Measurements from ENCODE around the gene S100P. TPM values are rescaled to one million over a fixed set of nuclear protein-coding genes. Genes with fewer than 3 reads are reported as not detected.

S100P gene
- total RNA-seq, 4 donors from 2014 or later: 1.5 to 3.3 TPM; not detected in 2

- DNase-seq: no peak
- no peak overlapping the region for H3K4me3 ChIP-seq
- H3K27me3 ChIP-seq: no peaks in the 10 kb centered on the region
- H3K27ac ChIP-seq: no peak overlapping the region
- peaks cover 0 to 39% (median 6%) of the 10 kb centered on the region in 4 donors for H3K4me1 ChIP-seq
- H3K9me3 ChIP-seq: no peaks in the 10 kb centered on the region
- no peaks in the 10 kb centered on the region for H3K36me3 ChIP-seq
- no peak for TF ChIP-seq CTCF (IDR thresholded peaks at IDR 0.05)
Observed at GRCh38 chr4:6692806-6693205, 872 bp upstream of the S100P start.

- no peaks in the 10 kb centered on the region for H3K9me3 ChIP-seq
- peak overlapping the region; percentile 9 to 67 (median 17) for H3K27ac ChIP-seq
- peak in 1 of 3 donors; percentile 40 for DNase-seq
- no peaks in the 10 kb centered on the region for H3K36me3 ChIP-seq
- TF ChIP-seq CTCF (IDR thresholded peaks at IDR 0.05) (no peak), POLR2A (IDR thresholded peaks at IDR 0.05) (no peak)
- peak overlapping the region in 1 of 4 donors; percentile 3 for H3K4me3 ChIP-seq
- no peaks in the 10 kb centered on the region for H3K27me3 ChIP-seq
- H3K4me1 ChIP-seq: peaks cover 0 to 36% (median 6%) of the 10 kb centered on the region in 4 donors
Observed at GRCh38 chr4:6694177-6694901, 661 bp downstream of the S100P start.

- TF ChIP-seq CTCF (IDR thresholded peaks at IDR 0.05) (peak in 1 of 6 experiments; percentile 9), POLR2A (IDR thresholded peaks at IDR 0.05) (no peak)
- Histone ChIP-seq H3K27me3 (no peaks in the 10 kb centered on the region), H3K4me1 (peaks cover 0 to 30% (median 4%) of the 10 kb centered on the region in 4 donors), H3K27ac (peak overlapping the region; percentile 53 to 70 (median 68)), H3K4me3 (no peak overlapping the region), H3K9me3 (no peaks in the 10 kb centered on the region), H3K36me3 (peaks cover 0 to 3% (median 0%) of the 10 kb centered on the region in 3 donors)
- DNase-seq: peak; percentile 64 to 77 (median 76)
Observed at GRCh38 chr4:6695660-6696610, 2.3 kb downstream of the S100P start.

GRCh38 chr4:6696611-6697010, 2.9 kb downstream of the S100P start:
- H3K27ac ChIP-seq: peak overlapping the region; percentile 53 to 70 (median 68)
- no peaks in the 10 kb centered on the region for H3K9me3 ChIP-seq
- DNase-seq: peak in 1 of 3 donors; percentile 34
- TF ChIP-seq CTCF (IDR thresholded peaks at IDR 0.05) (no peak), POLR2A (IDR thresholded peaks at IDR 0.05) (no peak)
- no peaks in the 10 kb centered on the region for H3K27me3 ChIP-seq
- no peak overlapping the region for H3K4me3 ChIP-seq
- peaks cover 0 to 3% (median 0%) of the 10 kb centered on the region in 3 donors for H3K36me3 ChIP-seq
- H3K4me1 ChIP-seq: peaks cover 0 to 30% (median 4%) of the 10 kb centered on the region in 4 donors

GRCh38 chr4:6697131-6697530, 3.5 kb downstream of the S100P start:
- H3K9me3 ChIP-seq: no peaks in the 10 kb centered on the region
- no peak overlapping the region for H3K4me3 ChIP-seq
- no peak for TF ChIP-seq CTCF (IDR thresholded peaks at IDR 0.05)
- TF ChIP-seq POLR2A (IDR thresholded peaks at IDR 0.05): no peak
- no peaks in the 10 kb centered on the region for H3K27me3 ChIP-seq
- H3K4me1 ChIP-seq: peaks cover 0 to 30% (median 4%) of the 10 kb centered on the region in 4 donors
- peaks cover 0 to 3% (median 0%) of the 10 kb centered on the region in 3 donors for H3K36me3 ChIP-seq
- peak overlapping the region in 3 of 4 donors; percentile 53 to 70 (median 67) for H3K27ac ChIP-seq
- DNase-seq: peak in 1 of 3 donors; percentile 25
